IMR-90 (cell line): ENCODE results near the gene HMGCR. TPM values are rescaled to one million over a fixed set of nuclear protein-coding genes. Genes with fewer than 3 reads are reported as not detected.

Experiments used
- ATAC-seq: fragments of 200-7000 bp; cut with Tn5 transposase; 2 replicates; pipeline ENCODE4 v1.9.1; 2020; ENCODE audit warnings: low read depth, mild to moderate bottlenecking, moderate library complexity
- BruUV-seq: library from RNA; stranded (reverse); fragments of 400-500 nt; replicated peaks from 2 replicates; lab custom pipeline; 2021; lab: Mats Ljungman, UMichigan
- CTCF ChIA-PET: fragments of 300-600 bp; formaldehyde crosslinking; extraction: SDS; loops from one replicate; lab custom pipeline; 2021; ENCODE audit warnings: antibody characterized with exemption; lab: Yijun Ruan, JAX
- POLR2A ChIA-PET: fragments of 300-600 bp; sonication (Branson Sonifier 250); formaldehyde crosslinking; loops from one replicate; lab custom pipeline; 2022; ENCODE audit warnings: antibody characterized with exemption; ENCODE audit not compliant: unreplicated experiment; lab: Charles Lee
- DNase-seq: peaks from one replicate; pipeline ENCODE4 v3.0.0; 2013
- H2AFZ ChIP-seq: replicated peaks from 2 replicates; pipeline ENCODE3; 2013; ENCODE audit warnings: low read length, mild to moderate bottlenecking; ENCODE audit not compliant: poor library complexity
- H2AK5ac ChIP-seq: 2 replicates; pipeline ENCODE4 v1.6.1; 2013; ENCODE audit warnings: low read depth, low read length, inconsistent platforms
- H2AK9ac ChIP-seq: replicated peaks from 2 replicates; pipeline ENCODE3; 2013; ENCODE audit warnings: mild to moderate bottlenecking, low read depth, low read length, moderate library complexity; ENCODE audit not compliant: poor library complexity
- H2BK120ac ChIP-seq: 2 replicates; pipeline ENCODE4 v1.6.1; 2013; ENCODE audit warnings: low read depth, low read length, inconsistent platforms
- H2BK15ac ChIP-seq: 3 replicates; pipeline ENCODE4 v1.6.1; 2013; ENCODE audit warnings: low read depth, low read length, inconsistent platforms
- H2BK20ac ChIP-seq: 2 replicates; pipeline ENCODE4 v1.6.1; 2013; ENCODE audit warnings: low read depth, mild to moderate bottlenecking, inconsistent platforms, low read length, moderate library complexity
- H2BK5ac ChIP-seq: 2 replicates; pipeline ENCODE4 v1.6.1; 2013; ENCODE audit warnings: mild to moderate bottlenecking, low read depth, low read length, inconsistent platforms; ENCODE audit not compliant: poor library complexity, severe bottlenecking
- H3K14ac ChIP-seq: replicated peaks from 2 replicates; pipeline ENCODE4 v1.6.1; 2013; ENCODE audit warnings: low read depth, low read length, inconsistent platforms
- H3K18ac ChIP-seq: 2 replicates; pipeline ENCODE4 v1.6.1; 2013; ENCODE audit warnings: low read depth, low read length, control low read depth
- H3K23ac ChIP-seq: 2 replicates; pipeline ENCODE4 v1.6.1; 2013; ENCODE audit warnings: low read depth, low read length, inconsistent platforms
- H3K27ac ChIP-seq: 2 replicates; pipeline ENCODE4 v1.5.1; 2013; ENCODE audit warnings: mild to moderate bottlenecking, control low read depth, low read length; ENCODE audit not compliant: insufficient read depth
- H3K27me3 ChIP-seq: 2 replicates; pipeline ENCODE4 v1.6.1; 2013; ENCODE audit warnings: low read length; ENCODE audit not compliant: control insufficient read depth, insufficient read depth
- H3K36me3 ChIP-seq: 2 replicates; pipeline ENCODE4 v1.6.1; 2013; ENCODE audit warnings: low read length, mixed read lengths; ENCODE audit not compliant: control insufficient read depth, insufficient read depth
- H3K4ac ChIP-seq: 2 replicates; pipeline ENCODE4 v1.6.1; 2013; ENCODE audit warnings: low read depth, low read length, inconsistent platforms
- H3K4me1 ChIP-seq: 2 replicates; pipeline ENCODE4 v1.6.1; 2013; ENCODE audit warnings: low read length, mixed read lengths; ENCODE audit not compliant: control insufficient read depth, insufficient read depth
- H3K4me2 ChIP-seq: 2 replicates; pipeline ENCODE4 v1.6.1; 2013; ENCODE audit warnings: low read depth, mild to moderate bottlenecking, control low read depth, low read length, moderate library complexity
- H3K4me3 ChIP-seq: 2 replicates; pipeline ENCODE4 v1.5.1; 2013; ENCODE audit warnings: low read depth, mild to moderate bottlenecking, control low read depth, low read length, moderate library complexity; ENCODE audit not compliant: insufficient read depth
- H3K56ac ChIP-seq: 2 replicates; pipeline ENCODE4 v1.6.1; 2013; ENCODE audit warnings: low read length, inconsistent platforms; ENCODE audit not compliant: insufficient read depth; ENCODE audit errors: extremely low read depth
- H3K79me1 ChIP-seq, 2 experiments: 2 replicates each; pipeline ENCODE4 v1.6.1; 2013; ENCODE audit warnings: low read length in 2 of 2, inconsistent platforms in 1 of 2, low read depth in 1 of 2
- H3K9ac ChIP-seq: 2 replicates; pipeline ENCODE4 v1.6.1; 2013; ENCODE audit warnings: low read depth, low read length, control low read depth
- H3K9me1 ChIP-seq: 2 replicates; pipeline ENCODE4 v1.6.1; 2013; ENCODE audit warnings: low read length, inconsistent platforms; ENCODE audit not compliant: insufficient read depth
- H3K9me3 ChIP-seq: 2 replicates; pipeline ENCODE4 v1.6.1; 2013; ENCODE audit warnings: low read length; ENCODE audit not compliant: control insufficient read depth, insufficient read depth
- H4K20me1 ChIP-seq: 2 replicates; pipeline ENCODE4 v1.6.1; 2013; ENCODE audit warnings: low read length, inconsistent platforms; ENCODE audit not compliant: insufficient read depth
- H4K5ac ChIP-seq: 2 replicates; pipeline ENCODE4 v1.6.1; 2013; ENCODE audit warnings: mild to moderate bottlenecking, low read depth, low read length, control low read depth
- H4K8ac ChIP-seq, 2 experiments: 2 replicates each; pipeline ENCODE4 v1.6.1; 2013; ENCODE audit warnings: low read depth in 2 of 2, low read length in 2 of 2, control low read depth in 1 of 2, inconsistent platforms in 1 of 2
- H4K91ac ChIP-seq: 2 replicates; pipeline ENCODE4 v1.6.1; 2013; ENCODE audit warnings: low read depth, low read length, inconsistent platforms; ENCODE audit not compliant: insufficient read depth
- BHLHE40 ChIP-seq: fragments of 150-350 bp; IDR thresholded peaks from 2 replicates; pipeline ENCODE4 v1.6.1; 2016; ENCODE audit warnings: mild to moderate bottlenecking, low read depth, low read length
- CEBPB ChIP-seq: IDR thresholded peaks from 2 replicates; pipeline ENCODE4 v1.6.1; 2012; ENCODE audit warnings: low read depth, low read length, improper control_type of control experiment
- CHD1 ChIP-seq: IDR thresholded peaks from 2 replicates; pipeline ENCODE4 v1.6.1; 2012; ENCODE audit warnings: low read depth, low read length, improper control_type of control experiment
- CTCF ChIP-seq: conservative IDR thresholded peaks from 2 replicates; pipeline ENCODE4 v1.5.1; 2012; ENCODE audit warnings: mild to moderate bottlenecking, low read depth, low read length, improper control_type of control experiment
- ELK1 ChIP-seq: fragments of 150-350 bp; IDR thresholded peaks from 2 replicates; pipeline ENCODE4 v1.6.1; 2016; ENCODE audit warnings: low read depth, mild to moderate bottlenecking, low read length, moderate library complexity, borderline replicate concordance
- FOS ChIP-seq: fragments of 150-350 bp; IDR thresholded peaks from 2 replicates; pipeline ENCODE4 v1.6.1; 2016; ENCODE audit warnings: low read depth, low read length
- MAFK ChIP-seq: IDR thresholded peaks from 2 replicates; pipeline ENCODE4 v1.6.1; 2012; ENCODE audit warnings: low read depth, low read length, improper control_type of control experiment
- MAZ ChIP-seq: IDR thresholded peaks from 2 replicates; pipeline ENCODE4 v1.6.1; 2012; ENCODE audit warnings: low read depth, mild to moderate bottlenecking, low read length, improper control_type of control experiment, moderate library complexity, borderline replicate concordance
- MXI1 ChIP-seq: IDR thresholded peaks from 2 replicates; pipeline ENCODE4 v1.6.1; 2012; ENCODE audit warnings: low read depth, mild to moderate bottlenecking, low read length, moderate library complexity, borderline replicate concordance
- NFE2L2 ChIP-seq: fragments of 150-350 bp; IDR thresholded peaks from 2 replicates; pipeline ENCODE4 v1.6.1; 2016; ENCODE audit warnings: low read depth, mild to moderate bottlenecking, low read length
- POLR2A ChIP-seq: IDR thresholded peaks from 2 replicates; pipeline ENCODE4 v1.6.1; 2012; ENCODE audit warnings: mild to moderate bottlenecking, low read depth, low read length
- RCOR1 ChIP-seq: IDR thresholded peaks from 2 replicates; pipeline ENCODE4 v1.6.1; 2012; ENCODE audit warnings: mild to moderate bottlenecking, low read length, improper control_type of control experiment; ENCODE audit not compliant: insufficient replicate concordance
- RFX5 ChIP-seq: IDR thresholded peaks from 2 replicates; pipeline ENCODE4 v1.8.0; 2012; ENCODE audit warnings: low read depth, mild to moderate bottlenecking, low read length, moderate library complexity
- SMC3 ChIP-seq: fragments of 150-350 bp; IDR thresholded peaks from 2 replicates; pipeline ENCODE4 v1.6.1; 2016; ENCODE audit warnings: low read depth, mild to moderate bottlenecking, antibody characterized with exemption, low read length, moderate library complexity
- USF2 ChIP-seq: fragments of 150-350 bp; IDR thresholded peaks from 2 replicates; pipeline ENCODE4 v1.6.1; 2017; ENCODE audit warnings: mild to moderate bottlenecking, antibody characterized with exemption, low read length, low read depth
- WGBS, 2 experiments: methylation state at CpG; one replicate each; pipeline versions ENCODE4 v1.1.5 to v1.1.7; 2013; ENCODE audit warnings: missing lambda C conversion rate in 2 of 2; ENCODE audit not compliant: insufficient read length in 1 of 2; ENCODE audit errors: extremely low coverage in 2 of 2; 5-methylcytosine and 5-hydroxymethylcytosine counted together
- dilution Hi-C: fragments of 300-500 bp; cut with HindIII; formaldehyde crosslinking; loops from one replicate; pipeline ENCODE4 v1.14.3; 2018; ENCODE audit warnings: low sequenced_read_pairs; ENCODE audit not compliant: unreplicated experiment
- in situ Hi-C: fragments of 300-500 bp; cut with MboI; formaldehyde crosslinking; loops from 3 replicates; pipeline ENCODE4 v1.14.3; 2019; ENCODE audit warnings: low sequenced_read_pairs, inconsistent platforms, mixed read lengths
- intact Hi-C: fragments of 100-400 bp; cut with micrococcal nuclease; formaldehyde crosslinking; loops from 2 replicates; pipeline ENCODE4 v1.10.0; 2022
- polyA plus RNA-seq, 3 experiments: library from polyadenylated mRNA; depleted of rRNA; stranded (reverse); fragments of >200 nt; gene quantifications; 2 replicates each; pipeline ENCODE4 v1.2.3, GENCODE V29; 2012; ENCODE audit warnings: low replicate concordance in 1 of 3
- total RNA-seq: library from RNA; depleted of rRNA; stranded (reverse); fragments of >200 nt; gene quantifications from 2 replicates; pipeline ENCODE4 v1.2.3, GENCODE V29; 2012

Gene HMGCR
- total and polyA plus RNA-seq, 2 of the 4 experiments (the other 2 are of a cell fraction) = 23.3 to 48.6 TPM

GRCh38 chr5:75373862-75374261 lies 36.8 kb downstream of the HMGCR start:
- Histone ChIP-seq H3K4ac (no peak overlapping the region), H2BK5ac (no peak overlapping the region), H3K27me3 (no peaks in the 10 kb centered on the region), H3K9me3 (no peaks in the 10 kb centered on the region), H2BK20ac (no peak overlapping the region), H3K23ac (no peak overlapping the region), H2AFZ (no peak overlapping the region), H3K79me1 (no peaks in the 10 kb centered on the region), H3K9me1 (no peaks in the 10 kb centered on the region; the same call in 1 of the 2 replicates), H3K4me1 (no peaks in the 10 kb centered on the region), H3K14ac (no peak overlapping the region), H2AK9ac (no peak overlapping the region), H3K4me3 (no peak overlapping the region), H2BK120ac (no peak overlapping the region), H3K36me3 (peaks cover 13% of the 10 kb centered on the region), H4K5ac (no peak overlapping the region), H4K20me1 (no peaks in the 10 kb centered on the region), H2AK5ac (no peak overlapping the region), H3K4me2 (no peak overlapping the region), H3K56ac (no peak overlapping the region), H4K91ac (no peak overlapping the region), H2BK15ac (no peak overlapping the region), H3K18ac (no peak overlapping the region), H4K8ac (no peak overlapping the region), H3K9ac (no peak overlapping the region), H3K27ac (no peak overlapping the region)
- in situ Hi-C loops (loop anchor here (25.0 kb wide), 1 partner anchor 612 kb away; the partner anchor contains the start of genes GFM2 and NSA2), dilution Hi-C loops (no loop called here), intact Hi-C loops (no loop called here)
- BruUV-seq = no TSS peak
- ChIA-PET POLR2A (interaction anchor here (1.1 kb wide), 1 partner anchor 14 kb away, joined by 11 read pairs; no protein-coding TSS in a partner anchor), CTCF (interaction anchor here (0.6 kb wide), 1 partner anchor 1794 kb away, joined by 4 read pairs; no protein-coding TSS in a partner anchor)
- no CpG with 5 or more reads among the region's 2 CpGs for WGBS, 2 experiments
- DNase-seq = no peak
- no peak for TF ChIP-seq RFX5
- no peak for TF ChIP-seq ELK1
- TF ChIP-seq POLR2A = no peak
- no peak for TF ChIP-seq SMC3
- no peak for TF ChIP-seq BHLHE40
- no peak for TF ChIP-seq RCOR1
- TF ChIP-seq CTCF = no peak
- no peak for TF ChIP-seq MAFK
- TF ChIP-seq MXI1 = no peak
- no peak for TF ChIP-seq CHD1
- TF ChIP-seq NFE2L2 = no peak
- TF ChIP-seq USF2 = no peak
- no peak for TF ChIP-seq MAZ
- TF ChIP-seq FOS = no peak
- no peak for TF ChIP-seq CEBPB
- ATAC-seq = no peak
